HepG2 (cell line): Measurements from ENCODE around the gene CIAO3. TPM values are rescaled to one million over a fixed set of nuclear protein-coding genes. Genes with fewer than 3 reads are reported as not detected.

ENCODE experiments used
- AGO1 ChIP-seq: fragments of 200-400 bp; formaldehyde crosslinking; IDR thresholded peaks from 2 replicates; pipeline ENCODE4 v1.6.1; 2017; ENCODE audit warnings: mild to moderate bottlenecking, low read depth, low read length, moderate library complexity; ENCODE audit not compliant: poor library complexity, severe bottlenecking
- AHR ChIP-seq: IDR thresholded peaks from 2 replicates; pipeline ENCODE4 v1.6.1; 2018; ENCODE audit warnings: missing genetic modification reagents, missing compliant biosample characterization
- BRF2 ChIP-seq: sonication (generic); formaldehyde crosslinking; IDR thresholded peaks from 2 replicates; pipeline ENCODE4 v1.8.1; 2022; ENCODE audit warnings: mild to moderate bottlenecking, missing genetic modification reagents
- CBFB ChIP-seq: sonication (generic); formaldehyde crosslinking; IDR thresholded peaks from 2 replicates; pipeline ENCODE4 v1.4.0; 2020; ENCODE audit warnings: missing genetic modification reagents
- CCDC6 ChIP-seq: sonication (generic); formaldehyde crosslinking; IDR thresholded peaks from 2 replicates; pipeline ENCODE4 v1.8.1; 2022; ENCODE audit warnings: mild to moderate bottlenecking, missing genetic modification reagents, moderate library complexity
- CENPX ChIP-seq: sonication (generic); formaldehyde crosslinking; IDR thresholded peaks from 2 replicates; pipeline ENCODE4 v1.9.0; 2021; ENCODE audit warnings: mild to moderate bottlenecking, missing genetic modification reagents, moderate library complexity
- FIP1L1 ChIP-seq: fragments of 200-400 bp; formaldehyde crosslinking; IDR thresholded peaks from 2 replicates; pipeline ENCODE4 v1.6.1; 2018; ENCODE audit warnings: low read depth, mild to moderate bottlenecking, low read length, moderate library complexity, borderline replicate concordance; ENCODE audit not compliant: insufficient read depth
- HOXA5 ChIP-seq: sonication (generic); formaldehyde crosslinking; IDR thresholded peaks from 2 replicates; pipeline ENCODE4 v1.4.0; 2020; ENCODE audit warnings: missing genetic modification reagents
- JDP2 ChIP-seq: sonication (generic); formaldehyde crosslinking; IDR thresholded peaks from 2 replicates; pipeline ENCODE4 v1.8.1; 2022; ENCODE audit warnings: missing genetic modification reagents, borderline replicate concordance
- MED13 ChIP-seq: sonication (generic); formaldehyde crosslinking; IDR thresholded peaks from 2 replicates; pipeline ENCODE4 v1.5.0; 2020; ENCODE audit warnings: missing genetic modification reagents
- MXD3 ChIP-seq: IDR thresholded peaks from 2 replicates; pipeline ENCODE4 v1.6.1; 2016; ENCODE audit warnings: mild to moderate bottlenecking, missing biosample characterization, missing genetic modification reagents
- NBN ChIP-seq: fragments of 450-650 bp; conservative IDR thresholded peaks from 2 replicates; pipeline ENCODE4 v1.6.1; 2017
- NFE2L1 ChIP-seq: sonication (generic); formaldehyde crosslinking; IDR thresholded peaks from 2 replicates; pipeline ENCODE4 v1.4.0; 2020; ENCODE audit warnings: missing genetic modification reagents, mild to moderate bottlenecking, borderline replicate concordance
- SMC3 ChIP-seq: IDR thresholded peaks from 2 replicates; pipeline ENCODE4 v1.6.1; 2011; ENCODE audit warnings: low read length, improper control_type of control experiment
- SOX6 ChIP-seq, 2 experiments: fragments of 450-650 bp in 1 of 2; sonication (generic) in 1 of 2; formaldehyde crosslinking in 1 of 2; IDR thresholded peaks; 2 replicates each; pipeline versions ENCODE4 v1.4.0 to v1.6.1; 2017 to 2020; ENCODE audit warnings: antibody characterized with exemption in 1 of 2, mild to moderate bottlenecking in 1 of 2, missing genetic modification reagents in 1 of 2
- SRF ChIP-seq: IDR thresholded peaks from 2 replicates; pipeline ENCODE4 v1.6.1; 2011; ENCODE audit warnings: mild to moderate bottlenecking, low read depth, low read length, moderate library complexity
- SUZ12 ChIP-seq: fragments of 150-350 bp; IDR thresholded peaks from 2 replicates; pipeline ENCODE4 v1.6.1; 2014; ENCODE audit warnings: low read depth, low read length
- TEAD2 ChIP-seq: sonication (generic); formaldehyde crosslinking; IDR thresholded peaks from 2 replicates; pipeline ENCODE4 v1.9.0; 2021; ENCODE audit warnings: missing genetic modification reagents
- TRIM24 ChIP-seq: sonication (generic); formaldehyde crosslinking; IDR thresholded peaks from 2 replicates; pipeline ENCODE4 v1.8.0; 2022; ENCODE audit warnings: mild to moderate bottlenecking, missing genetic modification reagents
- ZBTB21 ChIP-seq: sonication (generic); formaldehyde crosslinking; IDR thresholded peaks from 2 replicates; pipeline ENCODE4 v1.4.0; 2020; ENCODE audit warnings: missing genetic modification reagents
- ZBTB7A ChIP-seq: sonication (generic); formaldehyde crosslinking; IDR thresholded peaks from 2 replicates; pipeline ENCODE4 v1.8.0; 2022; ENCODE audit warnings: mild to moderate bottlenecking, missing genetic modification reagents
- ZNF136 ChIP-seq: sonication (generic); formaldehyde crosslinking; IDR thresholded peaks from 2 replicates; pipeline ENCODE4 v1.8.1; 2022; ENCODE audit warnings: low read depth, mild to moderate bottlenecking, moderate library complexity, missing genetic modification reagents
- ZNF296 ChIP-seq: sonication (generic); formaldehyde crosslinking; conservative IDR thresholded peaks from 2 replicates; pipeline ENCODE4 v1.5.0; 2020; ENCODE audit warnings: mild to moderate bottlenecking, missing genetic modification reagents
- ZNF317 ChIP-seq: sonication (generic); formaldehyde crosslinking; IDR thresholded peaks from 2 replicates; pipeline ENCODE4 v1.5.0; 2020; ENCODE audit warnings: mild to moderate bottlenecking, missing genetic modification reagents
- ZNF44 ChIP-seq: sonication (generic); formaldehyde crosslinking; IDR thresholded peaks from 2 replicates; pipeline ENCODE4 v1.5.1; 2020; ENCODE audit warnings: mild to moderate bottlenecking, missing genetic modification reagents
- ZNF543 ChIP-seq: sonication (generic); formaldehyde crosslinking; IDR thresholded peaks from 2 replicates; pipeline ENCODE4 v1.4.0; 2020; ENCODE audit warnings: mild to moderate bottlenecking, missing genetic modification reagents
- ZNF549 ChIP-seq: sonication (generic); formaldehyde crosslinking; IDR thresholded peaks from 2 replicates; pipeline ENCODE4 v1.5.0; 2020; ENCODE audit warnings: missing genetic modification reagents
- ZNF550 ChIP-seq: sonication (generic); formaldehyde crosslinking; IDR thresholded peaks from 2 replicates; pipeline ENCODE4 v1.4.0; 2020; ENCODE audit warnings: mild to moderate bottlenecking, missing genetic modification reagents, borderline replicate concordance
- ZNF788 ChIP-seq: sonication (generic); formaldehyde crosslinking; IDR thresholded peaks from 2 replicates; pipeline ENCODE4 v1.5.0; 2020; ENCODE audit warnings: mild to moderate bottlenecking, missing genetic modification reagents, borderline replicate concordance
- ZSCAN30 ChIP-seq: sonication (generic); formaldehyde crosslinking; IDR thresholded peaks from 2 replicates; pipeline ENCODE4 v1.5.0; 2020; ENCODE audit warnings: mild to moderate bottlenecking, missing genetic modification reagents
- polyA plus RNA-seq, 8 experiments: library from polyadenylated mRNA; depleted of rRNA in 3 of 8; stranded (reverse) in 7 of 8; unstranded in 1 of 8; fragments of >200 nt; fragmentation: Illumina TruSeq in 4 of 8; extraction: Trizol in 4 of 8; gene quantifications; 2 replicates each; pipeline versions ENCODE4 v1.2.1 to v1.2.3, GENCODE V29; 2011 to 2016; ENCODE audit warnings: low read depth in 4 of 8, missing spikeins in 1 of 8, mixed read lengths in 1 of 8; ENCODE audit not compliant: insufficient read depth in 1 of 8
- total RNA-seq, 5 experiments: library from RNA; depleted of rRNA; stranded (reverse); fragments of >200 nt; fragmentation: Illumina TruSeq; extraction: Trizol; gene quantifications; 2 replicates each; pipeline ENCODE4 v1.2.3, GENCODE V29; 2016; ENCODE audit warnings: low read depth in 1 of 5
- TF ChIP-seq, protein P1 (sequence below): sonication (generic); formaldehyde crosslinking; IDR thresholded peaks from 2 replicates; pipeline ENCODE4 v1.8.0; 2022; ENCODE audit warnings: missing genetic modification reagents, mild to moderate bottlenecking, inconsistent platforms, borderline replicate concordance

Gene CIAO3
- total and polyA plus RNA-seq, 2 of the 13 experiments (the other 11 are each of a cell fraction or from before 2014, with no cell fraction given), result 21.7 to 25.0 TPM

- TF ChIP-seq SUZ12 (no peak), MED13 (no peak), CCDC6 (CRISPR knock-in tag) (no peak), ZNF136 (CRISPR knock-in tag) (no peak), MXD3 (CRISPR knock-in tag) (no peak), ZNF550 (CRISPR knock-in tag) (no peak), AHR (CRISPR knock-in tag) (no peak), ZNF317 (CRISPR knock-in tag) (no peak), AGO1 (no peak), CENPX (CRISPR knock-in tag) (no peak), ZBTB7A (CRISPR knock-in tag) (no peak), SMC3 (no peak), SRF (no peak), FIP1L1 (no peak), HOXA5 (CRISPR knock-in tag) (peak; percentile 47; the same call in 1 of the 2 replicates), ZNF543 (CRISPR knock-in tag) (0 out of 2 replicates have a peak, but pooled peaks have one; percentile 4), ZNF44 (no peak), SOX6 (IDR thresholded peaks at IDR 0.05) (no peak), SOX6 (CRISPR knock-in tag; IDR thresholded peaks at IDR 0.05) (0 out of 2 replicates have a peak, but pooled peaks have one; percentile 23), BRF2 (CRISPR knock-in tag) (0 out of 2 replicates have a peak, but pooled peaks have one; percentile 21), ZNF788 (CRISPR knock-in tag) (no peak), ZNF549 (CRISPR knock-in tag) (no peak), NFE2L1 (CRISPR knock-in tag) (no peak), TRIM24 (CRISPR knock-in tag) (no peak), CBFB (CRISPR knock-in tag) (no peak), ZBTB21 (CRISPR knock-in tag) (no peak), ZSCAN30 (CRISPR knock-in tag) (no peak), JDP2 (CRISPR knock-in tag) (no peak), TEAD2 (CRISPR knock-in tag) (no peak), NBN (no peak), ZNF296 (CRISPR knock-in tag) (no peak)
- TF ChIP-seq, protein P1, sequence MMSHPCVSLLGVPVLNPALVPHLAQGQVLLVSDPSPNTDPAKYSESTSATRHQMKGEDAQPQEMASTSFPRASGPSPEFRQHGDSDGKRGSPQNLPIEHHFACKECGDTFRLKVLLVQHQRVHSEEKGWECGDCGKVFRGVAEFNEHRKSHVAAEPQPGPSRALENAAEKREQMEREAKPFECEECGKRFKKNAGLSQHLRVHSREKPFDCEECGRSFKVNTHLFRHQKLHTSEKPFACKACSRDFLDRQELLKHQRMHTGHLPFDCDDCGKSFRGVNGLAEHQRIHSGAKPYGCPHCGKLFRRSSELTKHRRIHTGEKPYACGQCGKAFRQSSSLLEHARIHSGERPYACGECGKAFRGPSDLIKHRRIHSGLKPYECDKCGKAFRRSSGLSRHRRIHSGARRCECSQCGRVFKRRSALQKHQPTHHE (CRISPR knock-in tag), result no peak
Observed at GRCh38 chr16:679814-680624, 60.8 kb downstream of the CIAO3 start, which contains the start of gene STUB1 (continued).
